Lower leg skin (tissue), 3 donors: ENCODE data around the gene ZNF503.

ENCODE experiments used
- POLR2A ChIP-seq, 2 donors: fragments of 450-650 bp; IDR thresholded peaks; one replicate each; pipeline ENCODE4 v1.6.1; 2016 to 2017; ENCODE audit warnings: antibody characterized with exemption in 2 of 2, mild to moderate bottlenecking in 1 of 2, moderate library complexity in 1 of 2
- TF ChIP-seq, protein P1 (sequence below), 3 donors: fragments of 450-650 bp; IDR thresholded peaks; one replicate each; pipeline ENCODE4 v1.5.1; 2016; ENCODE audit warnings: antibody characterized with exemption in 3 of 3, mild to moderate bottlenecking in 3 of 3, moderate library complexity in 2 of 3

- TF ChIP-seq, protein P1, sequence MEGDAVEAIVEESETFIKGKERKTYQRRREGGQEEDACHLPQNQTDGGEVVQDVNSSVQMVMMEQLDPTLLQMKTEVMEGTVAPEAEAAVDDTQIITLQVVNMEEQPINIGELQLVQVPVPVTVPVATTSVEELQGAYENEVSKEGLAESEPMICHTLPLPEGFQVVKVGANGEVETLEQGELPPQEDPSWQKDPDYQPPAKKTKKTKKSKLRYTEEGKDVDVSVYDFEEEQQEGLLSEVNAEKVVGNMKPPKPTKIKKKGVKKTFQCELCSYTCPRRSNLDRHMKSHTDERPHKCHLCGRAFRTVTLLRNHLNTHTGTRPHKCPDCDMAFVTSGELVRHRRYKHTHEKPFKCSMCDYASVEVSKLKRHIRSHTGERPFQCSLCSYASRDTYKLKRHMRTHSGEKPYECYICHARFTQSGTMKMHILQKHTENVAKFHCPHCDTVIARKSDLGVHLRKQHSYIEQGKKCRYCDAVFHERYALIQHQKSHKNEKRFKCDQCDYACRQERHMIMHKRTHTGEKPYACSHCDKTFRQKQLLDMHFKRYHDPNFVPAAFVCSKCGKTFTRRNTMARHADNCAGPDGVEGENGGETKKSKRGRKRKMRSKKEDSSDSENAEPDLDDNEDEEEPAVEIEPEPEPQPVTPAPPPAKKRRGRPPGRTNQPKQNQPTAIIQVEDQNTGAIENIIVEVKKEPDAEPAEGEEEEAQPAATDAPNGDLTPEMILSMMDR (IDR thresholded peaks at IDR 0.05), result no peak
- TF ChIP-seq POLR2A (IDR thresholded peaks at IDR 0.05), result no peak
Measured at GRCh38 chr10:75352650-75353049, 48.9 kb downstream of the ZNF503 start.
